NCI-H2081 (cell line): ENCODE results near the gene CYP46A1.
"Not testable (repeated sequence)": the region's sequence is repeated elsewhere in the genome, so short reads cannot be mapped to it uniquely, and the experiment has no call there.

Experiments used
- DNase-seq, 2 experiments: peaks; one replicate each; lab custom pipeline; 2025; lab: John Stamatoyannopoulos, UW

The CYP46A1 gene

DNA sequence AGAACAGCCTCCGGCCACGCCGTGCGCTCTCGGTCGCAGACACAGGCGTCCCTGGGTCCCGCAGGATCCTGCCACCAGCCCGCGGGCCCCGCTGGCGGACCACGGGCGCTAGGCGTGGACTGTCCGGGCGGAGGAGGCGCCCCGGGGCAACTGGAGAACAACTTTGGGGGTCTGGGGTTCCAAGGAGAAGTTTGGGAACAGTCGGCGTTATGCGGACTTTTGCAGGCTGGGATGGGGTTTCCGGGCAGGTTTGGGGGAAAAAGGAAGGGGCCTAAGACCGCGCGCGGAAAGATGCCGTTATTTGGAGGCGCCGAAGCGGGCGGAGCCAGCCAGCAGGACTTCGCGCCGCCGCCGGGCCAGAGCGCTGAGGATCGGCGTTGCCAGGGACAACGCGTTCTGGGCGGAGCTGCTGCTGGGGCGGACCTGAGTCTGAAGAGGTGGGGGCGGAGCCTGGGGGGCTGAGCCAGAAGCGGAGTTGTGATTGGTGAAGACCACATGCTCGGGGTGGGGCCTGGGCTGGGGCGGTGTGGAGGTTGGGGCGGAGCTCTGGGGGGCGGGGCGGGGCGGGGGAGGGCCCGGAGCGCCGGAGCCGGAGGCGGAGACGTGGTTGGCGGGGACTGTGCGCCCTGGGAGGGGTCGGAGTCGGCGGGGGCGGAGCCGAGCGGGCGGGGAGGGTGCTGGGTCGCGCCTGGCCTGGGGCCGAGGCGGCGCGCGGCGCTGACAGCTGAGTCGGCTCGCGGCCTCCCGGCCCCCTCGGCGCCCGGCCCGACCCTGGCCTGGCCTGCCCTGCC lies at the start of gene CYP46A1:
CYP46A1 (plus strand) TSS at position 680 of the 791 bp plus-strand sequence. CDS start 120 bp downstream, outside the sequence.
- peak; percentile 99 to 100 for DNase-seq

DNA sequence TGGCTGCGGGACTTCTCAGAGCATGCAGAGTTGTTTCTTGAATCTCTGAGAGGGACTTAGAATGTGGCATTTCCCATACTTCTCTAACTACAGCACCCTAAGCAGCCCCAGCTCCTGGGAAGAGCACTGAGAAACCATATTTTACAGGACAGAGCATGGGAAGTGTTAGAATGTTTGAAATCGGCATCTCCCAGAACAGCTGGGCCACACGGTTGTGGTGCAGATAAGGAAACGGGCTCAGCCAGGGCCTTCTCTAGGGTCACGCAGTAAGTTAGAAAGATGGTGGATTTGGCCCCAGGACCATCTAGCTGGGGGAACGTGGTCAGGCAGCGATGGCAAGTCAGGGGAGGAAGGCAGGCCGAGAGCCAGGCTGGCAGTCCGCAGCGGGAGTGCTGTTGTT lies 49.7 kb upstream of the CYP46A1 start:
- no peak for DNase-seq

- DNase-seq, result no peak
These were observed 49.0 kb upstream of the CYP46A1 start for GRCh38 chr14:99635116-99635515.

DNA sequence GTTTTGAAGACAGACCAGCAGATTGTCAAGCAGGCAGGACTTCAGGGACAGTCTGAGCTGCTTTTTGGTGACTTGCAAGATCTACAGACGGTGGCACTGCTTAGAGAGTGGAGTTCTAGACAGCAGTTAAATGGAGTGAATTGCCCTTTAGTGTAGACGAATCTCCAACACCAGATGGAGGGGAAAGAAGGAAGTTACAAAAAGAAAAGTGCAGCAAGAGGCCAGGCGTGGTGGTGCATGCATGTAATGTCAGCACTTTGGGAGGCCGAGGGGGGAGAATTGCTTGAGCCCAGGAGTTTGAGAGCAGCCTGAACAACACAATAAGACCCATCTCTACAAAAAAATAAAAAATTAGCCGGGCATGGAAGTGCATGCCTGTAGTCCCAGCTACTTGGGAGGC lies 47.6 kb upstream of the CYP46A1 start:
- DNase-seq, result no peak

GRCh38 chr14:99637624-99638023 lies 46.5 kb upstream of the CYP46A1 start:
- DNase-seq, result no peak

- DNase-seq, result not testable (repeated sequence)
These were observed 41.3 kb upstream of the CYP46A1 start for GRCh38 chr14:99642771-99643170.

- DNase-seq, result no peak
These were observed 40.8 kb upstream of the CYP46A1 start for GRCh38 chr14:99643343-99643742.

- no peak for DNase-seq
These were observed 40.0 kb upstream of the CYP46A1 start for GRCh38 chr14:99644035-99644587.

- DNase-seq, result no peak
These were observed 39.2 kb upstream of the CYP46A1 start, which contains the start of gene HHIPL1 for GRCh38 chr14:99644723-99645544. HHIPL1 (plus strand) TSS chr14:99645129; CDS start chr14:99645208, 79 bp downstream.

DNA sequence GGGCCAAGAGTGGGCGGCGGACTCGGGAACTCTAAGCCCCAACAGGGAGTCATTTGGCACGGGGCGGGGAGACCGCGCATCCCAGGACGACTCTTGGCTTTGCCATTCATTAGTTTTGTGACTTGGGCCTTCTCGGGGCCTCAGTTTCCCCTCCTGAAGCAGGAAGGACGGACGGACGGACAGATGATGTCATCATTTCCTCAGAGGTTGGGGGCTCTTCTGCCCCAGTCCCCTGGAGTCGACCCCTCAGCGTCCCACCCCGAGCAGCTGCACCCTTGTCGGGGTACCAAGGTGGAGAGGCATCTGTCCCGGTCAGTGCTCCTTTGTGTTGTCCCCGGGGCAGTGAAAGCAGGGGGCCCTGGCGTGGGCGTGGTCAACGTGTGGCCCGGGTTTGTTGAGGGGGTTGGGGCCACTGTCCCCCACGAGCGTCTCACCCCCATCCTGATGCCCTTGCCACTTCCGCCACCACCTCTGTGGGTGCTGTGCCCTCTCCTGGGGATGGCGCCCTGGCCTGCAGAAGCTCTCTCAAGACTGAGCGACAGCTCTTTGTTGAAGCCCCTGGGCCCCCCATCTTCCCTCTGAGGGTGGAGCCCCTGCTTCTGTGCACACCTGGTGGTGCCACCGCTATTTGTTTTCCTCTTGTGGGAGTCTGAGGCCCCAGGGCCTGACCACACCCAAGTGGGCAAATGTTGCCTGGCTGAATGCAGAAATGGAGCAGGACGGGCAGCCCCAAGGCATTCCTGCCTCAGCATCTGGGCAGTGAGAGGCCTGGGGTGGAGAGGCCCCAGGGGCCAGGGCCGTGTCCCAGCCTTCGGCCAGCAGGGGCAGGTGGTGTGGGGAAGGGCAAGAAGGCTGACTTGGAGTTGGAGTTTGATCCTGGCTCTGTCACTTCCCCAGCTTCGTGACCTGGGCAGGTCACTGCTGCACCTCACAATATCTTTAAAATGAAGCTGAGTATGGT lies 38.3 kb upstream of the CYP46A1 start:
- DNase-seq, result no peak

DNA sequence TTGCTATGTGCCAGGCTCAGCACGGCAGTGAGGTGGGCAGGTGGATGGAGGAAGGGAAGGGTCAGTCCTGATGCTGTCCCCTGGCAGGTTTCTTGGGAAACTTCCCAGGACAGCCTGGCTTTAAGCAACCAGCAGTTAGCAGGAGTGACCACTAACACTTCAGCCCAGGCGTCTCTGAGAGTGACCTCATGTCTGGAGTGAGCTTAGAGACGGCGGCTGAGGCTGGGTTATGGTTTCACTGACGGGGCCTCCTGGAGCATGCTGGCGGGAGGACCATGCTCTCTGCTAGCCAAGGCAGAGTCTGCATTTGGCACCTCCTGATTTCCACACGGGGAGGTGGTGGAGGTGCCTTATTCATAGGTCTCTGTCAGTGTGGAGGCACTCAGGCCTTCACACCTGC lies 36.7 kb upstream of the CYP46A1 start:
- no peak for DNase-seq

DNA sequence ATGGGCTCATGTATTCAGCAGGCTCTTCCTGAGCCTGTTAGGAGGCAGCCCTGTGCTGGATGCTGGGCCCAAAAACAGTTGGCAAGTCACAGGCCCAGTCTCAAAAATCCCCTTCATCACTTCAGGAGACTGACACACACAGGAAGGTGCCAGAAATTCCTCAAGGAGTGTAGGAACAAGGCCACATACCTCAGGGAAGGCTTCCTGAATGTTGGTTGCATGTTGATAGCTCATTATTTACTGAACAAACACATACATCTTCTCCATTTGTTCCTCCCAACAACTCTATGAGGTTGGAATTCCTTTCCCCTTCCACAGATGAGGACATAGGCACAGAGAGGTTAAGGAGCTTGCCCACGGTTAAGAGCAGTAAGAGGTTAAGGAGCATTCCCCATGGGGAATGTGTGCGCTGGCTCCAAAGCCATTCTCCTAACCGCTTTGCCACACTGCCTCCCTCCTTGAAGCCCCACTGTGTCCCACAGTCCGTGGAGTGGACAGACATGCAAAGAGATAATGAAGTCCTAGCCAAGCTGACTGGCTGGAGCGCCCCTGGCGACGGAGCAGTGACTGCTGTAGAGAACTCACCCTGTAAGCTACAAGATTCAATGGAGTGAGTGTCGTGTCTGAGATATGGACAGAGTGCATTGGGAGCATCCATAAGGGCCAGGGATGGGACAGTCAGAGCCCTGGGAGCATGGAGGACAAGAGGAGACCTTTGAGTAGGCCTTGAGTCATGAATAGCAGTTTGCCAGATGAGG lies 35.9 kb upstream of the CYP46A1 start:
- no peak for DNase-seq

DNA sequence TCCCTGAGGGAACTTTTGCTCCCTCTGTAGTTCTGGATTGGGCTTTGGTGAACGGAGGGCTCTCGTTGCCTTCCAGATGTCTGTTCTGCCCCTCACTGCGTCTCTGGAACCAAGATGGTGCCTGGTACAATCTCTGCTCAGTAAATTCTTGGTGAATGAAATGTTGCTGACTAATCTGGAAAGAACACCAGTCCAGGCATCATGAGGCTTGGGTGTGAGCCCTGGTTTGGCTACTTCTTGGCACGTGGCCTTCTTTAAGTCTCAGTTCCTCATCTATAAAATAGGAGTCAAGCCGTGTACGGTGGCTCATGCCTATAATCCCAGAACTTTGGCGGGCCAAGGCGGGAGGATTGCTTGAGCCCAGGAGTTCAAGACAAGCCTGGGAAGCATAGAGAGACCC lies 34.9 kb upstream of the CYP46A1 start:
- no peak for DNase-seq

- no peak for DNase-seq
These were observed 34.5 kb upstream of the CYP46A1 start for GRCh38 chr14:99649643-99650042.

GRCh38 chr14:99650189-99650588 lies 33.9 kb upstream of the CYP46A1 start:
- DNase-seq, result no peak

- no peak for DNase-seq
These were observed 31.9 kb upstream of the CYP46A1 start for GRCh38 chr14:99651953-99652746.

- DNase-seq, result no peak
These were observed 29.7 kb upstream of the CYP46A1 start for GRCh38 chr14:99654235-99654985.

GRCh38 chr14:99655521-99655920 lies 28.6 kb upstream of the CYP46A1 start:
- DNase-seq, result no peak

DNA sequence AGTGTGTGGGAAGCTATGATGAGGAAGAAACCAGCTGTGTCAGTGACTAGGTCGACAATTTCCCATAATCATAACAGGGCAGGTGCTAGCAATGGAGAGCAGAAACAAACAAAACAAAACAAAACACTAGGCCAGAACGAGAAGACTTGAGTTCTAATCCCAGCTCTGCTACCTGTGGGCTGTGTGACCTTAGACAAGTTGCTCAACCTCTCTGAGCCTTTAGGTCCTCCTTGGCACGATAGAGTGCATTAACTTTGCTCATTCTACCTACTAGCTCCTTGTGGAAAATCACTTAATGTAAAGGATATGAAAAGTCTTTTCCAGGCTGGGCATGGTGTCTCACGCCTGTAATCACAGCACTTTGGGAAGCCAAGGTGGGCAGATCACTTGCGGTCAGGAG lies 27.9 kb upstream of the CYP46A1 start:
- DNase-seq, result no peak
